ENCODE measurements around the gene TIGD3.

The TIGD3 gene

GRCh38 chr11:65355776-65356393, 1.3 kb downstream of the TIGD3 start:
- H3K4me3 ChIP-seq (ENCODE audit: low read depth, low read length), result no peak overlapping the region
- TF ChIP-seq CTCF (IDR thresholded peaks at IDR 0.05; ENCODE audit: low read depth, low read length) (no peak), MAX (IDR thresholded peaks at IDR 0.05; ENCODE audit: low read depth, low read length) (no peak), MYC (IDR thresholded peaks at IDR 0.05; ENCODE audit: low read depth, low read length) (no peak; the same call in 1 of the 2 replicates), POLR2A (IDR thresholded peaks at IDR 0.05; ENCODE audit: extremely low read depth, insufficient read length) (no peak)
- no peak for DNase-seq (ENCODE audit: low read depth)

GRCh38 chr11:65356394-65356972, 1.9 kb downstream of the TIGD3 start:
- no peak overlapping the region for H3K4me3 ChIP-seq (ENCODE audit: low read depth, low read length)
- DNase-seq (ENCODE audit: low read depth), result no peak
- TF ChIP-seq MAX (IDR thresholded peaks at IDR 0.05; ENCODE audit: low read depth, low read length) (no peak), MYC (IDR thresholded peaks at IDR 0.05; ENCODE audit: low read depth, low read length) (no peak), POLR2A (IDR thresholded peaks at IDR 0.05; ENCODE audit: extremely low read depth, insufficient read length) (no peak), CTCF (IDR thresholded peaks at IDR 0.05; ENCODE audit: low read depth, low read length) (no peak)

- H3K4me3 ChIP-seq (ENCODE audit: low read depth, low read length), result no peak overlapping the region
- TF ChIP-seq MAX (IDR thresholded peaks at IDR 0.05; ENCODE audit: low read depth, low read length) (no peak), CTCF (IDR thresholded peaks at IDR 0.05; ENCODE audit: low read depth, low read length) (no peak), POLR2A (IDR thresholded peaks at IDR 0.05; ENCODE audit: extremely low read depth, insufficient read length) (no peak), MYC (IDR thresholded peaks at IDR 0.05; ENCODE audit: low read depth, low read length) (no peak)
- DNase-seq (ENCODE audit: low read depth), result no peak
Measured at GRCh38 chr11:65357856-65358356, 3.4 kb downstream of the TIGD3 start.

- TF ChIP-seq CTCF (IDR thresholded peaks at IDR 0.05; ENCODE audit: low read depth, low read length), result no peak
- no peak for TF ChIP-seq MYC (IDR thresholded peaks at IDR 0.05; ENCODE audit: low read depth, low read length)
- no peak for TF ChIP-seq MAX (IDR thresholded peaks at IDR 0.05; ENCODE audit: low read depth, low read length)
- TF ChIP-seq POLR2A (IDR thresholded peaks at IDR 0.05; ENCODE audit: extremely low read depth, insufficient read length), result no peak
- no peak overlapping the region for H3K4me3 ChIP-seq (ENCODE audit: low read depth, low read length)
- DNase-seq (ENCODE audit: low read depth), result peak; percentile 60
Measured at GRCh38 chr11:65362320-65362931, 7.9 kb downstream of the TIGD3 start.

- H3K4me3 ChIP-seq (ENCODE audit: low read depth, low read length), result no peak overlapping the region
- TF ChIP-seq POLR2A (IDR thresholded peaks at IDR 0.05; ENCODE audit: extremely low read depth, insufficient read length) (no peak), MYC (IDR thresholded peaks at IDR 0.05; ENCODE audit: low read depth, low read length) (no peak), CTCF (IDR thresholded peaks at IDR 0.05; ENCODE audit: low read depth, low read length) (no peak), MAX (IDR thresholded peaks at IDR 0.05; ENCODE audit: low read depth, low read length) (no peak)
- no peak for DNase-seq (ENCODE audit: low read depth)
Measured at GRCh38 chr11:65362966-65363365, 8.4 kb downstream of the TIGD3 start.
